ENCODE results near the gene LCOR. TPM values are rescaled to one million over a fixed set of nuclear protein-coding genes. Genes with fewer than 3 reads are reported as not detected.

Gene LCOR
- total and polyA plus RNA-seq, 9 of the 15 experiments (the other 6 are each of a cell fraction or from before 2014, with no cell fraction given): 3.6 to 25.2 (median 14.4) TPM

DNA sequence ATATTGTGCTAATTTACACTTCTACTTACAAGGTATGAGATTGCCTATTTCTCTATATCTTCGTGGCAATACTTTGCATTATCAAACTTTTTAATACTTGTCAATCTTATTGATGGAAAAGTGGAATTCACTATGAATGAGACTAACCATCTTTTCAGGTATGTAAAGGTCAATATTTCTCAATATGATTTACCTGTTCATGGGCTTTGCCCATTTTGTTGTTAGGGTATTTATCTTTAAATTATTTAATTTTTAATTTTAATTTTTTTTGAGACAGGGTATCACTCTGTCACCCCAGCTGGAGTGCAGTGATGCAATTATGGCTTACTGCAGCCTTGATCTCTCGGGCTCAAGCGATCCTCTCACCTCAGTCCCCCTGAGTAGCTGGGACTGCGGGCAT is 47.8 kb upstream of the LCOR start:
- intact Hi-C loops (cut with micrococcal nuclease): no loop called here
- FAIRE-seq (no peak), ATAC-seq (no peak), DNase-seq (ENCODE audit: extremely low read depth in 1 of 4, low spot score in 3 of 4) (no peak)
- in situ Hi-C loops (cut with MboI): no loop called here
- H3K4me2 ChIP-seq (ENCODE audit: insufficient read depth, low read length): no peak overlapping the region
- no peak overlapping the region for H3K9ac ChIP-seq (ENCODE audit: insufficient read depth in 1 of 2, low read depth in 2 of 2, low read length in 2 of 2)
- no peaks in the 10 kb centered on the region for H4K20me1 ChIP-seq (replicated peaks; ENCODE audit: control insufficient read depth, insufficient read depth, low read length)
- no TSS peak for BruUV-seq (replicated peaks)
- ChIA-PET CTCF (ENCODE audit: low intra/inter-chr PET ratio) (no interaction called here), POLR2A (no interaction called here)
- no peak overlapping the region for H2AFZ ChIP-seq (ENCODE audit: low read depth, low read length)
- no peaks in the 10 kb centered on the region for H3K4me1 ChIP-seq (replicated peaks in 1 of 2; ENCODE audit: control insufficient read depth in 2 of 2, insufficient read depth in 2 of 2, low read length in 2 of 2)
- WGBS (ENCODE audit: insufficient coverage, low coverage, missing lambda C conversion rate): 40% methylated on average over 3 of the region's 4 CpGs
- H3K27me3 ChIP-seq (ENCODE audit: control insufficient read depth in 2 of 2, insufficient read depth in 2 of 2, low read length in 2 of 2): no peaks in the 10 kb centered on the region
- H3K4me3 ChIP-seq: no peak overlapping the region
- H3K27ac ChIP-seq (ENCODE audit: extremely low read depth, low read depth, low read length): no peak overlapping the region
- H3K9me1 ChIP-seq (ENCODE audit: control insufficient read depth, insufficient read depth, low read length): no peaks in the 10 kb centered on the region
- H3K36me3 ChIP-seq (ENCODE audit: control insufficient read depth, insufficient read depth, low read length): no peaks in the 10 kb centered on the region
- TF ChIP-seq, protein P1, sequence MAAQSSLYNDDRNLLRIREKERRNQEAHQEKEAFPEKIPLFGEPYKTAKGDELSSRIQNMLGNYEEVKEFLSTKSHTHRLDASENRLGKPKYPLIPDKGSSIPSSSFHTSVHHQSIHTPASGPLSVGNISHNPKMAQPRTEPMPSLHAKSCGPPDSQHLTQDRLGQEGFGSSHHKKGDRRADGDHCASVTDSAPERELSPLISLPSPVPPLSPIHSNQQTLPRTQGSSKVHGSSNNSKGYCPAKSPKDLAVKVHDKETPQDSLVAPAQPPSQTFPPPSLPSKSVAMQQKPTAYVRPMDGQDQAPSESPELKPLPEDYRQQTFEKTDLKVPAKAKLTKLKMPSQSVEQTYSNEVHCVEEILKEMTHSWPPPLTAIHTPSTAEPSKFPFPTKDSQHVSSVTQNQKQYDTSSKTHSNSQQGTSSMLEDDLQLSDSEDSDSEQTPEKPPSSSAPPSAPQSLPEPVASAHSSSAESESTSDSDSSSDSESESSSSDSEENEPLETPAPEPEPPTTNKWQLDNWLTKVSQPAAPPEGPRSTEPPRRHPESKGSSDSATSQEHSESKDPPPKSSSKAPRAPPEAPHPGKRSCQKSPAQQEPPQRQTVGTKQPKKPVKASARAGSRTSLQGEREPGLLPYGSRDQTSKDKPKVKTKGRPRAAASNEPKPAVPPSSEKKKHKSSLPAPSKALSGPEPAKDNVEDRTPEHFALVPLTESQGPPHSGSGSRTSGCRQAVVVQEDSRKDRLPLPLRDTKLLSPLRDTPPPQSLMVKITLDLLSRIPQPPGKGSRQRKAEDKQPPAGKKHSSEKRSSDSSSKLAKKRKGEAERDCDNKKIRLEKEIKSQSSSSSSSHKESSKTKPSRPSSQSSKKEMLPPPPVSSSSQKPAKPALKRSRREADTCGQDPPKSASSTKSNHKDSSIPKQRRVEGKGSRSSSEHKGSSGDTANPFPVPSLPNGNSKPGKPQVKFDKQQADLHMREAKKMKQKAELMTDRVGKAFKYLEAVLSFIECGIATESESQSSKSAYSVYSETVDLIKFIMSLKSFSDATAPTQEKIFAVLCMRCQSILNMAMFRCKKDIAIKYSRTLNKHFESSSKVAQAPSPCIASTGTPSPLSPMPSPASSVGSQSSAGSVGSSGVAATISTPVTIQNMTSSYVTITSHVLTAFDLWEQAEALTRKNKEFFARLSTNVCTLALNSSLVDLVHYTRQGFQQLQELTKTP (IDR thresholded peaks at IDR 0.05; ENCODE audit: low read depth in 1 of 2, partially characterized antibody in 2 of 2): peak in 1 of 2 experiments; percentile 92
- no peak for TF ChIP-seq FOXJ2 (tag; IDR thresholded peaks at IDR 0.05)
- H3K9me3 ChIP-seq (replicated peaks; ENCODE audit: control insufficient read depth, insufficient read depth, low read depth, low read length): no peaks in the 10 kb centered on the region
- no peaks in the 10 kb centered on the region for H3K79me2 ChIP-seq (ENCODE audit: control insufficient read depth, insufficient read depth, low read length)
